Suprapubic skin (tissue), 3 donors: ENCODE data around the gene PRKD2.

ENCODE experiments used
- EP300 ChIP-seq: sonication (generic); formaldehyde crosslinking; IDR thresholded peaks from one replicate; pipeline ENCODE4 v1.6.1; 2017; ENCODE audit warnings: antibody characterized with exemption
- POLR2A ChIP-seq, 2 donors: fragments of 450-650 bp; IDR thresholded peaks; one replicate each; pipeline ENCODE4 v1.6.1; 2017; ENCODE audit warnings: antibody characterized with exemption in 2 of 2, mild to moderate bottlenecking in 2 of 2, moderate library complexity in 2 of 2
- TF ChIP-seq, protein P1 (sequence below), 2 donors: fragments of 200-600 bp in 1 of 2; fragments of 450-650 bp in 1 of 2; sonication (generic) in 1 of 2; IDR thresholded peaks; one replicate each; pipeline ENCODE4 v1.5.1; 2016 to 2019; ENCODE audit warnings: antibody characterized with exemption in 2 of 2, mild to moderate bottlenecking in 1 of 2, moderate library complexity in 1 of 2

DNA sequence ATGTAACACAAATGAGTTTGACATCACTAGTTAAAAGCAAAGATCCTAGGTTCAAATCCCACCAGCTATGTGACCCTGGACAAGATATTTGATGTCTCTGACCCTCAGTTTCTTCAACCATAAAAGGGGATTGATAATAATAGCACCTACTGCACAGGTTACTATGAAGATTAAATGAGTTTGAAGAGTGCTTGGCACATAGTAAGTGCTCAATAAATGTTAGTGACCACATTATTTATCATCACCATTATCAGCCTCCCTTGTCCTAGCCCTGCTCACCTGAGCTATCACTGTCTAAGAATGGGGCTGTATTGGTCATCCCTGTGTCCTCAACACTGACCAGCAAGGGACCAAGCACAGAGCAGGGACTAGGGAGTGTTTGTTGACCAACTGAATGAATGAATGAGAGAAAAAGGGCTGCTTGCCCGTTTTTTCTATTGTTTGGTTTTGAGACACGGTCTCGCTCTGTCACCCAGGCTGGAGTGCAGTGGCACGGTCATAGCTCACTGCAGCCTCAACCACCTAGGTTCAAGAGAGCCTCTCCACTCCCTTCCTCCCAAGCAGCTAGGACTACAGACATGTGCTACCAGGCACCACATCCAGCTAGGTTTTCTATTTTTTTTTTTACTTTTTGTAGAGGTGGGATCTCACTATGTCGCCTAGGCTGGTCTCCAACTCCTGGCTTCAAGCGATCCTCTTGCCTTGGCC lies 29.3 kb downstream of the PRKD2 start:
- TF ChIP-seq EP300: no peak
- TF ChIP-seq, protein P1, sequence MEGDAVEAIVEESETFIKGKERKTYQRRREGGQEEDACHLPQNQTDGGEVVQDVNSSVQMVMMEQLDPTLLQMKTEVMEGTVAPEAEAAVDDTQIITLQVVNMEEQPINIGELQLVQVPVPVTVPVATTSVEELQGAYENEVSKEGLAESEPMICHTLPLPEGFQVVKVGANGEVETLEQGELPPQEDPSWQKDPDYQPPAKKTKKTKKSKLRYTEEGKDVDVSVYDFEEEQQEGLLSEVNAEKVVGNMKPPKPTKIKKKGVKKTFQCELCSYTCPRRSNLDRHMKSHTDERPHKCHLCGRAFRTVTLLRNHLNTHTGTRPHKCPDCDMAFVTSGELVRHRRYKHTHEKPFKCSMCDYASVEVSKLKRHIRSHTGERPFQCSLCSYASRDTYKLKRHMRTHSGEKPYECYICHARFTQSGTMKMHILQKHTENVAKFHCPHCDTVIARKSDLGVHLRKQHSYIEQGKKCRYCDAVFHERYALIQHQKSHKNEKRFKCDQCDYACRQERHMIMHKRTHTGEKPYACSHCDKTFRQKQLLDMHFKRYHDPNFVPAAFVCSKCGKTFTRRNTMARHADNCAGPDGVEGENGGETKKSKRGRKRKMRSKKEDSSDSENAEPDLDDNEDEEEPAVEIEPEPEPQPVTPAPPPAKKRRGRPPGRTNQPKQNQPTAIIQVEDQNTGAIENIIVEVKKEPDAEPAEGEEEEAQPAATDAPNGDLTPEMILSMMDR (IDR thresholded peaks at IDR 0.05): no peak
- no peak for TF ChIP-seq POLR2A (IDR thresholded peaks at IDR 0.05)
